HG02678 (cell line): ENCODE measurements around the gene SSX4B.
"Not testable (repeated sequence)": the region's sequence is repeated elsewhere in the genome, so short reads cannot be mapped to it uniquely, and the experiment has no call there.

Experiments
- ATAC-seq: cut with Tn5 transposase; IDR thresholded peaks from one replicate; pipeline ENCODE4 v1.9.1; 2021; ENCODE audit warnings: mild to moderate bottlenecking, moderate library complexity; ENCODE audit not compliant: unreplicated experiment

Gene SSX4B

GRCh38 chrX:48411860-48412259 lies at the start of gene SSX4B:
Gene SSX4B (minus strand): TSS chrX:48411960. CDS start chrX:48411372, 588 bp downstream.
- ATAC-seq = not testable (repeated sequence)

- no peak for ATAC-seq
These were observed 48.8 kb upstream of the SSX4B start for GRCh38 chrX:48460606-48461005.

- no peak for ATAC-seq
These were observed 48.3 kb upstream of the SSX4B start for GRCh38 chrX:48460031-48460430.

GRCh38 chrX:48459483-48459882 lies 47.7 kb upstream of the SSX4B start:
- ATAC-seq = no peak

GRCh38 chrX:48458711-48459110 lies 47.0 kb upstream of the SSX4B start:
- no peak for ATAC-seq

- ATAC-seq = no peak
These were observed 45.0 kb upstream of the SSX4B start for GRCh38 chrX:48456628-48457331.

GRCh38 chrX:48451708-48452107 lies 39.9 kb upstream of the SSX4B start:
- ATAC-seq = no peak

GRCh38 chrX:48450076-48450475 lies 38.3 kb upstream of the SSX4B start:
- no peak for ATAC-seq

GRCh38 chrX:48447201-48447600 lies 35.4 kb upstream of the SSX4B start:
- ATAC-seq = not testable (repeated sequence)

GRCh38 chrX:48433713-48434112 lies 22.0 kb upstream of the SSX4B start:
- not testable (repeated sequence) for ATAC-seq

GRCh38 chrX:48430166-48430565 lies 18.4 kb upstream of the SSX4B start:
- ATAC-seq = not testable (repeated sequence)

- not testable (repeated sequence) for ATAC-seq
These were observed 17.8 kb upstream of the SSX4B start for GRCh38 chrX:48429606-48430005.

GRCh38 chrX:48427027-48427716 lies 15.4 kb upstream of the SSX4B start:
- not testable (repeated sequence) for ATAC-seq

- not testable (repeated sequence) for ATAC-seq
These were observed 13.9 kb downstream of the SSX4B start for GRCh38 chrX:48397825-48398224.

GRCh38 chrX:48396931-48397330 lies 14.8 kb downstream of the SSX4B start:
- not testable (repeated sequence) for ATAC-seq

- ATAC-seq = not testable (repeated sequence)
These were observed 28.5 kb downstream of the SSX4B start, which contains the start of gene SSX4 for GRCh38 chrX:48383239-48383638. Gene SSX4 (plus strand): TSS chrX:48383539. CDS start chrX:48384054, 515 bp downstream.

GRCh38 chrX:48370408-48370807 lies 41.4 kb downstream of the SSX4B start:
- ATAC-seq = not testable (repeated sequence)

GRCh38 chrX:48367717-48368408 lies 43.9 kb downstream of the SSX4B start:
- not testable (repeated sequence) for ATAC-seq

- not testable (repeated sequence) for ATAC-seq
These were observed 52.5 kb downstream of the SSX4B start for GRCh38 chrX:48359281-48359680.

- no peak for ATAC-seq
These were observed 54.1 kb downstream of the SSX4B start for GRCh38 chrX:48357681-48358080.

GRCh38 chrX:48356315-48357094 lies 55.3 kb downstream of the SSX4B start, which contains the start of gene SSX3:
Gene SSX3 (minus strand): TSS chrX:48356703. CDS start chrX:48355249, 1,454 bp downstream.
- not testable (repeated sequence) for ATAC-seq
